ENCODE measurements around the gene IHH.

- TF ChIP-seq CTCF (IDR thresholded peaks at IDR 0.05) = no peak
- TF ChIP-seq EZH2 (IDR thresholded peaks at IDR 0.05; ENCODE audit: borderline replicate concordance, insufficient read depth, low read depth, low read length, poor library complexity, severe bottlenecking) = no peak
Measured at GRCh38 chr2:219059375-219059724, 1.4 kb downstream of the IHH start.

Data from B cell (primary cell).